Choroid plexus epithelial cell (primary cell): ENCODE measurements around the gene MYEF2.
A peak's percentile ranks its signal among the peaks of the same experiment; 100 is the strongest.

ENCODE experiments used
- DNase-seq: peaks from one replicate; pipeline ENCODE4 v3.0.0-alpha.2; 2010; ENCODE audit warnings: low read depth
- H3K4me3 ChIP-seq: 2 replicates; pipeline ENCODE4 v1.5.1; 2011; ENCODE audit warnings: low read depth, mild to moderate bottlenecking, control low read depth, low read length, moderate library complexity
- CTCF ChIP-seq: conservative IDR thresholded peaks from 2 replicates; pipeline ENCODE4 v1.5.1; 2011; ENCODE audit warnings: low read depth, mild to moderate bottlenecking, control low read depth, inconsistent platforms, low read length, moderate library complexity

MYEF2 gene

GRCh38 chr15:48177766-48178647 is at the start of gene MYEF2:
Gene MYEF2 (minus strand): TSS chr15:48178295. CDS start chr15:48178237, 58 bp downstream.
- peak within 1 kb of the TSS; percentile 66 for H3K4me3 ChIP-seq
- TF ChIP-seq CTCF = no peak
- DNase-seq = peak; percentile 73

GRCh38 chr15:48225771-48226170 is 47.7 kb upstream of the MYEF2 start:
- DNase-seq = no peak
- no peak overlapping the region for H3K4me3 ChIP-seq
- TF ChIP-seq CTCF = no peak

- no peak for DNase-seq
- H3K4me3 ChIP-seq = no peak overlapping the region
- TF ChIP-seq CTCF = no peak
These were observed 44.5 kb upstream of the MYEF2 start for GRCh38 chr15:48222627-48223026.

GRCh38 chr15:48221885-48222284 is 43.8 kb upstream of the MYEF2 start:
- DNase-seq = no peak
- TF ChIP-seq CTCF = no peak
- no peak overlapping the region for H3K4me3 ChIP-seq

- H3K4me3 ChIP-seq = no peak overlapping the region
- TF ChIP-seq CTCF = no peak
- DNase-seq = peak; percentile 4
These were observed 43.2 kb upstream of the MYEF2 start for GRCh38 chr15:48221261-48221660.

GRCh38 chr15:48205981-48206380 is 27.9 kb upstream of the MYEF2 start, which contains the start of gene SLC12A1:
Gene SLC12A1 (plus strand): TSS chr15:48206302. CDS start chr15:48207720, 1,418 bp downstream.
- no peak within 1 kb of the TSS for H3K4me3 ChIP-seq
- TF ChIP-seq CTCF = no peak
- no peak for DNase-seq

- no peak for DNase-seq
- TF ChIP-seq CTCF = no peak
- H3K4me3 ChIP-seq = no peak overlapping the region
These were observed 24.0 kb upstream of the MYEF2 start for GRCh38 chr15:48202068-48202467.
